ENCODE results near the gene LRP2BP.

GRCh38 chr4:185351691-185352090 is 44.0 kb downstream of the LRP2BP start:
- TF ChIP-seq CTCF (IDR thresholded peaks at IDR 0.05) (no peak), POLR2A (IDR thresholded peaks at IDR 0.05) (no peak)
